CD8-positive, alpha-beta memory T cell (primary cell): ENCODE results near the gene RGS3. TPM values are rescaled to one million over a fixed set of nuclear protein-coding genes. Genes with fewer than 3 reads are reported as not detected.

Experiments used
- CTCF ChIA-PET: fragments of 350-600 bp; sonication (Branson Sonifier 250); formaldehyde crosslinking; loops from one replicate; lab custom pipeline; 2021; ENCODE audit warnings: antibody characterized with exemption; lab: Charles Lee
- POLR2A ChIA-PET: fragments of 350-600 bp; sonication (Branson Sonifier 250); formaldehyde crosslinking; loops from one replicate; lab custom pipeline; 2021; ENCODE audit warnings: antibody characterized with exemption; lab: Charles Lee
- DNase-seq, 5 donors: peaks; one replicate each; pipeline versions ENCODE4 v3.0.0 to v3.0.0-alpha.2; 2020 to 2022; ENCODE audit warnings: mixed read lengths in 1 of 5
- H3K27ac ChIP-seq: one replicate; pipeline ENCODE4 v1.7.0; 2013; ENCODE audit warnings: low read depth, mild to moderate bottlenecking, low read length, moderate library complexity
- H3K27me3 ChIP-seq: 2 replicates; pipeline ENCODE4 v1.7.0; 2013; ENCODE audit warnings: low read length, mild to moderate bottlenecking; ENCODE audit not compliant: insufficient read depth, poor library complexity, severe bottlenecking
- H3K36me3 ChIP-seq: 2 replicates; pipeline ENCODE4 v1.7.0; 2013; ENCODE audit warnings: mild to moderate bottlenecking, low read length, moderate library complexity; ENCODE audit not compliant: insufficient read depth
- H3K4me1 ChIP-seq: 2 replicates; pipeline ENCODE4 v1.7.0; 2013; ENCODE audit warnings: mild to moderate bottlenecking, low read length, moderate library complexity; ENCODE audit not compliant: insufficient read depth
- H3K4me3 ChIP-seq: 2 replicates; pipeline ENCODE4 v1.7.0; 2013; ENCODE audit warnings: mild to moderate bottlenecking, low read length
- H3K9me3 ChIP-seq: 2 replicates; pipeline ENCODE4 v1.7.0; 2013; ENCODE audit warnings: mild to moderate bottlenecking, low read length
- H3K27ac Mint-ChIP-seq, 8 donors: one replicate each; pipeline ENCODE4 v1.8.0; 2020 to 2021; ENCODE audit warnings: mixed read lengths in 8 of 8, mild to moderate bottlenecking in 6 of 8, inconsistent platforms in 3 of 8, moderate library complexity in 3 of 8
- H3K27me3 Mint-ChIP-seq, 2 donors: one replicate each; pipeline ENCODE4 v1.8.0; 2020 to 2021; ENCODE audit warnings: mixed read lengths in 2 of 2, mild to moderate bottlenecking in 1 of 2, moderate library complexity in 1 of 2
- H3K36me3 Mint-ChIP-seq, 3 donors: one replicate each; pipeline ENCODE4 v1.8.0; 2020 to 2021; ENCODE audit warnings: mixed read lengths in 3 of 3, inconsistent platforms in 1 of 3, mild to moderate bottlenecking in 1 of 3
- H3K4me1 Mint-ChIP-seq, 3 donors: one replicate each; pipeline ENCODE4 v1.8.0; 2020 to 2021; ENCODE audit warnings: mixed read lengths in 3 of 3, inconsistent platforms in 1 of 3, mild to moderate bottlenecking in 1 of 3
- H3K4me3 Mint-ChIP-seq, 7 donors: one replicate each; pipeline ENCODE4 v1.8.0; 2020 to 2021; ENCODE audit warnings: mixed read lengths in 7 of 7, mild to moderate bottlenecking in 6 of 7, moderate library complexity in 4 of 7, inconsistent platforms in 2 of 7
- H3K9me3 Mint-ChIP-seq, 5 donors: one replicate each; pipeline ENCODE4 v1.8.0; 2020 to 2022; ENCODE audit warnings: mixed read lengths in 5 of 5, mild to moderate bottlenecking in 3 of 5, moderate library complexity in 2 of 5, inconsistent platforms in 1 of 5
- polyA plus RNA-seq: library from polyadenylated mRNA; unstranded; fragments of 300-500 nt; fragmentation: Illumina TruSeq; gene quantifications from one replicate; pipeline ENCODE4 v1.2.3, GENCODE V29; 2021
- total RNA-seq, 2 experiments: library from RNA; stranded (reverse); gene quantifications; one replicate each; pipeline ENCODE4 v1.2.3, GENCODE V29; 2021

RGS3 gene
- total and polyA plus RNA-seq, 3 experiments from 2014 or later: 59.8 to 91.2 (median 89.2) TPM

- Mint-ChIP-seq H3K27me3 (no peaks in the 10 kb centered on the region), H3K36me3 (peaks cover 0 to 12% (median 2%) of the 10 kb centered on the region in 3 donors), H3K27ac (peak overlapping the region; percentile 4 to 92 (median 69)), H3K4me3 (no peak overlapping the region), H3K9me3 (no peaks in the 10 kb centered on the region), H3K4me1 (peaks cover 41 to 82% (median 47%) of the 10 kb centered on the region in 3 donors)
- ChIA-PET POLR2A (no interaction called here), CTCF (no interaction called here)
- H3K27me3 ChIP-seq: no peaks in the 10 kb centered on the region
- H3K9me3 ChIP-seq: no peaks in the 10 kb centered on the region
- no peak for DNase-seq
- no peak overlapping the region for H3K27ac ChIP-seq
- no peak overlapping the region for H3K4me3 ChIP-seq
- H3K4me1 ChIP-seq: peaks cover 6% of the 10 kb centered on the region
- no peaks in the 10 kb centered on the region for H3K36me3 ChIP-seq
Measured at GRCh38 chr9:113567361-113568080, 104.0 kb downstream of the RGS3 start.

- H3K4me3 ChIP-seq: no peak overlapping the region
- DNase-seq: no peak
- H3K4me1 ChIP-seq: peaks cover 9% of the 10 kb centered on the region
- H3K9me3 Mint-ChIP-seq: no peaks in the 10 kb centered on the region
- peak overlapping the region in 2 of 8 donors; percentile 4 to 70 for H3K27ac Mint-ChIP-seq
- H3K4me1 Mint-ChIP-seq: peaks cover 46 to 84% (median 48%) of the 10 kb centered on the region in 3 donors
- H3K36me3 ChIP-seq: no peaks in the 10 kb centered on the region
- H3K27me3 Mint-ChIP-seq: no peaks in the 10 kb centered on the region
- H3K4me3 Mint-ChIP-seq: no peak overlapping the region
- CTCF ChIA-PET: interaction anchor here (1.5 kb wide), 1 partner anchor 11 kb away, joined by 4 read pairs; no protein-coding TSS in a partner anchor
- peaks cover 0 to 12% (median 2%) of the 10 kb centered on the region in 3 donors for H3K36me3 Mint-ChIP-seq
- POLR2A ChIA-PET: no interaction called here
- no peaks in the 10 kb centered on the region for H3K27me3 ChIP-seq
- H3K27ac ChIP-seq: no peak overlapping the region
- no peaks in the 10 kb centered on the region for H3K9me3 ChIP-seq
Measured at GRCh38 chr9:113568081-113568435, 104.5 kb downstream of the RGS3 start.

GRCh38 chr9:113568571-113569321 lies 105.2 kb downstream of the RGS3 start:
- peak overlapping the region in 7 of 8 donors; percentile 34 to 94 (median 67) for H3K27ac Mint-ChIP-seq
- Histone ChIP-seq H3K9me3 (no peaks in the 10 kb centered on the region), H3K27ac (no peak overlapping the region), H3K4me1 (peaks cover 9% of the 10 kb centered on the region), H3K36me3 (no peaks in the 10 kb centered on the region), H3K4me3 (no peak overlapping the region), H3K27me3 (no peaks in the 10 kb centered on the region)
- CTCF ChIA-PET: interaction anchor here (1.5 kb wide), 1 partner anchor 10 kb away, joined by 4 read pairs; no protein-coding TSS in a partner anchor
- POLR2A ChIA-PET: no interaction called here
- no peak overlapping the region for H3K4me3 Mint-ChIP-seq
- H3K27me3 Mint-ChIP-seq: no peaks in the 10 kb centered on the region
- H3K9me3 Mint-ChIP-seq: no peaks in the 10 kb centered on the region
- DNase-seq: no peak
- H3K36me3 Mint-ChIP-seq: peaks cover 0 to 9% (median 0%) of the 10 kb centered on the region in 3 donors
- H3K4me1 Mint-ChIP-seq: peaks cover 45 to 84% (median 48%) of the 10 kb centered on the region in 3 donors

GRCh38 chr9:113569472-113570060 lies 106.0 kb downstream of the RGS3 start:
- H3K27me3 Mint-ChIP-seq: no peaks in the 10 kb centered on the region
- CTCF ChIA-PET: interaction anchor here (1.5 kb wide), 1 partner anchor 10 kb away, joined by 4 read pairs; no protein-coding TSS in a partner anchor
- Histone ChIP-seq H3K9me3 (no peaks in the 10 kb centered on the region), H3K27ac (no peak overlapping the region), H3K4me3 (no peak overlapping the region), H3K27me3 (no peaks in the 10 kb centered on the region), H3K36me3 (no peaks in the 10 kb centered on the region), H3K4me1 (peaks cover 16% of the 10 kb centered on the region)
- no peaks in the 10 kb centered on the region for H3K9me3 Mint-ChIP-seq
- H3K4me3 Mint-ChIP-seq: no peak overlapping the region
- DNase-seq: no peak
- H3K36me3 Mint-ChIP-seq: peaks cover 0 to 5% (median 0%) of the 10 kb centered on the region in 3 donors
- POLR2A ChIA-PET: no interaction called here
- peaks cover 48 to 87% (median 54%) of the 10 kb centered on the region in 3 donors for H3K4me1 Mint-ChIP-seq
- peak overlapping the region; percentile 12 to 94 (median 68) for H3K27ac Mint-ChIP-seq

GRCh38 chr9:113570106-113570505 lies 106.6 kb downstream of the RGS3 start:
- DNase-seq: no peak
- no peaks in the 10 kb centered on the region for H3K27me3 ChIP-seq
- Mint-ChIP-seq H3K9me3 (no peaks in the 10 kb centered on the region), H3K4me1 (peaks cover 50 to 87% (median 54%) of the 10 kb centered on the region in 3 donors), H3K27me3 (no peaks in the 10 kb centered on the region), H3K36me3 (peaks cover 0 to 5% (median 0%) of the 10 kb centered on the region in 3 donors), H3K27ac (peak overlapping the region in 7 of 8 donors; percentile 12 to 87 (median 67)), H3K4me3 (no peak overlapping the region)
- no peaks in the 10 kb centered on the region for H3K9me3 ChIP-seq
- H3K36me3 ChIP-seq: no peaks in the 10 kb centered on the region
- CTCF ChIA-PET: no interaction called here
- POLR2A ChIA-PET: no interaction called here
- H3K4me1 ChIP-seq: peaks cover 16% of the 10 kb centered on the region
- H3K4me3 ChIP-seq: no peak overlapping the region
- no peak overlapping the region for H3K27ac ChIP-seq

GRCh38 chr9:113570749-113571711 lies 107.5 kb downstream of the RGS3 start:
- Histone ChIP-seq H3K36me3 (no peaks in the 10 kb centered on the region), H3K27ac (no peak overlapping the region), H3K9me3 (no peaks in the 10 kb centered on the region), H3K27me3 (no peaks in the 10 kb centered on the region), H3K4me1 (peaks cover 16% of the 10 kb centered on the region), H3K4me3 (no peak overlapping the region)
- peaks cover 0 to 3% (median 0%) of the 10 kb centered on the region in 3 donors for H3K36me3 Mint-ChIP-seq
- CTCF ChIA-PET: interaction anchor here (1.5 kb wide), 1 partner anchor 11 kb away, joined by 3 read pairs; no protein-coding TSS in a partner anchor
- H3K27ac Mint-ChIP-seq: peak overlapping the region; percentile 26 to 88 (median 62)
- POLR2A ChIA-PET: no interaction called here
- no peaks in the 10 kb centered on the region for H3K9me3 Mint-ChIP-seq
- H3K4me1 Mint-ChIP-seq: peaks cover 58 to 87% (median 59%) of the 10 kb centered on the region in 3 donors
- H3K4me3 Mint-ChIP-seq: no peak overlapping the region
- DNase-seq: no peak
- H3K27me3 Mint-ChIP-seq: no peaks in the 10 kb centered on the region
